Measurements from ENCODE around the gene HOXA10. TPM values are rescaled to one million over a fixed set of nuclear protein-coding genes. Genes with fewer than 3 reads are reported as not detected.

HOXA10 gene
- total RNA-seq, 1 experiment from 2014 or later: 19.6 TPM

- no peaks in the 10 kb centered on the region for H3K27me3 ChIP-seq (ENCODE audit: insufficient read depth, low read length)
- H2AFZ ChIP-seq (ENCODE audit: low read depth, low read length, poor library complexity, severe bottlenecking): no peak overlapping the region
- no peaks in the 10 kb centered on the region for H3K79me2 ChIP-seq (ENCODE audit: insufficient read depth, low read length)
- CTCF ChIA-PET: interaction anchor here (2.2 kb wide), 1 partner anchor 12 kb away, joined by 9 read pairs; no protein-coding TSS in a partner anchor
- RAD21 ChIA-PET (ENCODE audit: low non-redundant PET in 1 of 2, low total read pairs in 2 of 2, uncharacterized antibody in 2 of 2, unreplicated experiment in 2 of 2): no interaction called here
- H3K9ac ChIP-seq (ENCODE audit: low read length): no peak overlapping the region
- H3K4me3 ChIP-seq (replicated peaks in 1 of 2; ENCODE audit: low read depth in 1 of 2, low read length in 2 of 2): no peak overlapping the region
- H3K4me1 ChIP-seq (ENCODE audit: control insufficient read depth in 1 of 2, insufficient read depth in 2 of 2, low read length in 2 of 2): no peaks in the 10 kb centered on the region
- BruUV-seq (replicated peaks): no TSS peak
- POLR2A ChIA-PET: no interaction called here
- no peaks in the 10 kb centered on the region for H3K36me3 ChIP-seq (ENCODE audit: control insufficient read depth in 1 of 2, insufficient read depth in 2 of 2, low read length in 2 of 2)
- no peak for ATAC-seq
- no peaks in the 10 kb centered on the region for H3K9me2 ChIP-seq (ENCODE audit: insufficient read depth)
- no peak for DNase-seq (ENCODE audit: low read depth, low spot score)
- H3K4me2 ChIP-seq (ENCODE audit: low read length): no peak overlapping the region
- no peaks in the 10 kb centered on the region for H3K9me3 ChIP-seq (ENCODE audit: control insufficient read depth in 1 of 2, insufficient read depth in 1 of 2, low read depth in 1 of 2, low read length in 2 of 2)
- H3K27ac ChIP-seq (ENCODE audit: low read depth, low read length): no peak overlapping the region
- H4K20me1 ChIP-seq (ENCODE audit: insufficient read depth): no peaks in the 10 kb centered on the region
- TF ChIP-seq, protein P1, sequence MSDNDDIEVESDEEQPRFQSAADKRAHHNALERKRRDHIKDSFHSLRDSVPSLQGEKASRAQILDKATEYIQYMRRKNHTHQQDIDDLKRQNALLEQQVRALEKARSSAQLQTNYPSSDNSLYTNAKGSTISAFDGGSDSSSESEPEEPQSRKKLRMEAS (IDR thresholded peaks at IDR 0.05): no peak
- TF ChIP-seq EZH2 (IDR thresholded peaks at IDR 0.05): no peak
- intact Hi-C loops (cut with micrococcal nuclease): loop anchor here (10.0 kb wide), 2 partner anchors 554 to 1434 kb away; partner anchors contain the start of gene TAX1BP1
These were observed 17.1 kb upstream of the HOXA10 start for GRCh38 chr7:27191161-27191731.

DNA sequence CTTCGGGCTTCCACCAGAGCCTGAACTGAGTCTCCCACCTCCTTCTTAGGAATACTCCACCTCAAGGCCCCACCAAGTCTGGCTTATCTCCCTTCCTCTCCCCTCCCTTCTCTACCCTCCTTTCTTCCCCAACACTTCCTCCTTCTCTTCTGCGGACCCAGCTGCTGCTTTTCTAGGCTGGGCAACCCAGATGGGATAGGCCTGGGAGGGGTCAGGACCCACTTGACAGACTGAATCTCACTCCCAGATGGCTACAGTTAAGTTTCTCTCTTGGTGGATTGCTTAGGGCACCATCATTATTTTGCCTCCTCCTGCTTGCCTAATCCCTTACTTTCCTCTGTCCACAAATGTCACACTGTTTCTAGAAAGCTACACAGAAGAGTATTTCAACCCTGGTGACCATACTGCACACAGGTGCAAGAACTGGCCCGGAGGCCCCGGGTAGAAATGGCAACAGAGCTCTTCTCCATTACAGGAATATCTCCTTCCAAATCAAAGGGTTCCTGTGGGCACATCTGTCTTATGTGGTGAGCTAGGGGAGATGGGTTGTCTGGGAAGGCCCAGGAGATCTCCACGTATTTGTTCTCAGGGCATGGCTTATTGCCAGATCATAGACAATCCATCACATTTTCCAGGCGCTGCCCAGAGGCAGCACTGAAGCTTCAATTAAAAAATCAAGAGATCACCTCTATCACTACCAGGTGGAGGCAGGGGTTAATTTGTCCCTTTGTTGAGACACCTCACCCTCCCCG is 16.1 kb upstream of the HOXA10 start:
- intact Hi-C loops (cut with micrococcal nuclease): loop anchor here (10.0 kb wide), 2 partner anchors 555 to 1435 kb away; partner anchors contain the start of gene TAX1BP1
- ATAC-seq: no peak
- no peaks in the 10 kb centered on the region for H4K20me1 ChIP-seq (ENCODE audit: insufficient read depth)
- H3K36me3 ChIP-seq (ENCODE audit: control insufficient read depth in 1 of 2, insufficient read depth in 2 of 2, low read length in 2 of 2): no peaks in the 10 kb centered on the region
- BruUV-seq (replicated peaks): no TSS peak
- ChIA-PET CTCF (interaction anchor here (1.5 to 2.2 kb wide), 2 partner anchors 10 to 11 kb away, joined by 3 to 9 read pairs; partner anchors contain the start of gene HOXA13), POLR2A (no interaction called here), RAD21 (ENCODE audit: low non-redundant PET in 1 of 2, low total read pairs in 2 of 2, uncharacterized antibody in 2 of 2, unreplicated experiment in 2 of 2) (no interaction called here)
- no peak overlapping the region for H3K4me3 ChIP-seq (replicated peaks in 1 of 2; ENCODE audit: low read depth in 1 of 2, low read length in 2 of 2)
- H3K27ac ChIP-seq (ENCODE audit: low read depth, low read length): no peak overlapping the region
- no peak overlapping the region for H2AFZ ChIP-seq (ENCODE audit: low read depth, low read length, poor library complexity, severe bottlenecking)
- H3K4me2 ChIP-seq (ENCODE audit: low read length): no peak overlapping the region
- peaks cover 4 to 5% of the 10 kb centered on the region in 2 experiments; a peak in 2 of 4 replicates for H3K4me1 ChIP-seq (ENCODE audit: control insufficient read depth in 1 of 2, insufficient read depth in 2 of 2, low read length in 2 of 2)
- no peak overlapping the region for H3K9ac ChIP-seq (ENCODE audit: low read length)
- H3K9me3 ChIP-seq (ENCODE audit: control insufficient read depth in 1 of 2, insufficient read depth in 1 of 2, low read depth in 1 of 2, low read length in 2 of 2): no peaks in the 10 kb centered on the region
- no peaks in the 10 kb centered on the region for H3K27me3 ChIP-seq (ENCODE audit: insufficient read depth, low read length)
- DNase-seq (ENCODE audit: low read depth, low spot score): no peak
- H3K79me2 ChIP-seq (ENCODE audit: insufficient read depth, low read length): no peaks in the 10 kb centered on the region
- no peaks in the 10 kb centered on the region for H3K9me2 ChIP-seq (ENCODE audit: insufficient read depth)
- TF ChIP-seq CBX3 (IDR thresholded peaks at IDR 0.05; ENCODE audit: low read depth): no peak
- no peak for TF ChIP-seq ATF3 (IDR thresholded peaks at IDR 0.05)
- TF ChIP-seq FOSL1 (IDR thresholded peaks at IDR 0.05; ENCODE audit: low read depth): no peak
- TF ChIP-seq EZH2phosphoT487 (IDR thresholded peaks at IDR 0.05; ENCODE audit: borderline replicate concordance): no peak
- no peak for TF ChIP-seq TCF7L2 (IDR thresholded peaks at IDR 0.05; ENCODE audit: borderline replicate concordance, extremely low read depth, insufficient read depth, insufficient read length)
- TF ChIP-seq EGR1 (IDR thresholded peaks at IDR 0.05; ENCODE audit: low read depth): no peak
- TF ChIP-seq EZH2 (IDR thresholded peaks at IDR 0.05): no peak
- TF ChIP-seq REST (IDR thresholded peaks at IDR 0.05; ENCODE audit: low read depth): no peak
- TF ChIP-seq, protein P2, sequence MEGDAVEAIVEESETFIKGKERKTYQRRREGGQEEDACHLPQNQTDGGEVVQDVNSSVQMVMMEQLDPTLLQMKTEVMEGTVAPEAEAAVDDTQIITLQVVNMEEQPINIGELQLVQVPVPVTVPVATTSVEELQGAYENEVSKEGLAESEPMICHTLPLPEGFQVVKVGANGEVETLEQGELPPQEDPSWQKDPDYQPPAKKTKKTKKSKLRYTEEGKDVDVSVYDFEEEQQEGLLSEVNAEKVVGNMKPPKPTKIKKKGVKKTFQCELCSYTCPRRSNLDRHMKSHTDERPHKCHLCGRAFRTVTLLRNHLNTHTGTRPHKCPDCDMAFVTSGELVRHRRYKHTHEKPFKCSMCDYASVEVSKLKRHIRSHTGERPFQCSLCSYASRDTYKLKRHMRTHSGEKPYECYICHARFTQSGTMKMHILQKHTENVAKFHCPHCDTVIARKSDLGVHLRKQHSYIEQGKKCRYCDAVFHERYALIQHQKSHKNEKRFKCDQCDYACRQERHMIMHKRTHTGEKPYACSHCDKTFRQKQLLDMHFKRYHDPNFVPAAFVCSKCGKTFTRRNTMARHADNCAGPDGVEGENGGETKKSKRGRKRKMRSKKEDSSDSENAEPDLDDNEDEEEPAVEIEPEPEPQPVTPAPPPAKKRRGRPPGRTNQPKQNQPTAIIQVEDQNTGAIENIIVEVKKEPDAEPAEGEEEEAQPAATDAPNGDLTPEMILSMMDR (IDR thresholded peaks at IDR 0.05 in 2 of 3, conservative IDR thresholded peaks at IDR 0.05 in 1 of 3; ENCODE audit: borderline replicate concordance in 1 of 3, insufficient read depth in 1 of 3, low read depth in 2 of 3, low read length in 2 of 3): no peak
- TF ChIP-seq, protein P1 (IDR thresholded peaks at IDR 0.05): no peak
- no peak for TF ChIP-seq ZFX (IDR thresholded peaks at IDR 0.05)
